ENCODE results near the gene ZNF804B. TPM values are rescaled to one million over a fixed set of nuclear protein-coding genes. Genes with fewer than 3 reads are reported as not detected.

ZNF804B gene
- not detected for total RNA-seq
- long read RNA-seq = 0 reads

DNA sequence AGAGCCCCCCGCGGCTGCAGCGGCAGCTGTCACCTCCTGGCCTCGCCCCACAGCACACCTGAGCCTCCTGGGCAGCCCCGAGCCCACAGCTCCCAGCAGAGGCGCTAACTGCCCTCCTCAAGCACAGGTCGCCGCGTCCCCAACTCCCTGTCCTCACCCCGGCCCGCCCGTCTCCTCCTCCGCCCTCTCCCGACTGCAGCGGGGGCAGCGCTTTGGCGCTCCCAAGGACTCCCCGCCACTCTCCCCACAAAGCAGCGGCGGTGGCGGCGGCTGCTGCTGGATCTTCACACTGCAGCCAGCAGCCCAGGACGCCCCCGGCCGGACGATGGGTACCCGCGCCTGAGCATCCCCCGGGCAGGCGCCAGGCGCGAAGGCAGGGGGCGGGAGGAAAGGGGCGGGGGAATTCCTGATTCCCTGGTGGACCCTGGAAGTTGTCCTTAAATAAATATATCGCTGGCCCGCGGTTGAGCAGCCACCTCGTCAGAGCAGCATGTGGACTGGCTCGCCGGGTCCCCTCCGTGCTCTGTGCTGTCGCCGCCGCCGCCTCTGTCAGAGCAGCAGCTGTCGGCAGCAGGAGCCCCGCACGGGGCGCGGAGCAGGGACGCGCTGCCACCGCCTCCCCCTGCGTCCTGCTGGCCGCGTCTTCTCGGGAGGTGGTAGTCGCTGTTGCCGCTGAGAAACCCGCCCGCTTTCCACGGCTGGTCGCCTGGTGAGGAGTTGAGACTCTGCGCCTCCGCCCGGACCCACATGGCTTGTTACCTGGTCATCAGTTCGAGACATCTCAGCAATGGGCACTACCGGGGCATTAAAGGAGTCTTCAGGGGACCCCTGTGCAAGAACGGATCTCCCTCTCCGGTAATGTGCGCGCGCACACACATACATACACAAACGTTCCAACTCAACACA lies at the start of gene ZNF804B:
ZNF804B (plus strand) TSS at position 471 of the 906 bp plus-strand sequence; CDS start at position 748, 277 bp downstream.
- ATAC-seq (peak; percentile 47), DNase-seq (peak; percentile 28)
- intact Hi-C loops (cut with micrococcal nuclease) = no loop called here

DNA sequence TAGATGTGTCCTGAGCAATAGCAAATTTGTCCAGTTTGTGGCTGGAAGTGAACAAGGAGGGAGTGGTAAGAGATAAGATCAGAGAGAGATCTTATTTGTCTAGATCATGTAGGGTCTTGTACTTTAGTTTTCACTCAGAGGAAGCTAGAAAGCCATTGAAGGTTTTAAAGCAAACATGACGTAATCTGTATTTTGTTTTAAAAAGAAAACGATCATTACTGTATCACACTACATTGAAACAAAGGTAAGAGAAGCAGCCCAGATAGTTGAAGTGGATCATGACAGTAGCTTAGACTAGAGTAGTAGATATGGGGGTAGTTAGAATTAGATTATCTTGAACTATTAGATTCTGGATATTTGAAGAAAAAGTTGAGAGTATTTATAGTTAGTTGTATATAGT lies 23.6 kb upstream of the ZNF804B start:
- intact Hi-C loops (cut with micrococcal nuclease) = no loop called here
- no peak for DNase-seq
- no peak for ATAC-seq

DNA sequence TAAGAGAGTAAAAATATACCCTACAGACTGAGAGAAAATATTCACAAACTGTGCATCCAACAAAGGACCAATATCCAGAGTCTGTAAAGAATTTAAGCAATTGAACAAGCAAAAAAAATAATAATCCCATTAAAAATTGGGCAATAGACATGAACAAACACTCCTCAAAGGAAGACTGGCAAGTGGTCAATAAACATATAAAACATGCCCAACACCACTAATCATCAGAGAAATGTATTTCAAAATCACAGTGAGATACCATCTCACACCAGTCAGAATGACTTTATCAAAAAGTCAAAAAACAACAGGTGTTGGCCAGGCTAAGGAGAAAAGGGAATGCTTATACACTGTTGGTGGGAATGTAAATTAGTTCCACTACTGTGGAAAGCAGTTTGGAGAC lies 21.9 kb upstream of the ZNF804B start:
- intact Hi-C loops (cut with micrococcal nuclease) = no loop called here
- no peak for ATAC-seq
- DNase-seq = no peak

DNA sequence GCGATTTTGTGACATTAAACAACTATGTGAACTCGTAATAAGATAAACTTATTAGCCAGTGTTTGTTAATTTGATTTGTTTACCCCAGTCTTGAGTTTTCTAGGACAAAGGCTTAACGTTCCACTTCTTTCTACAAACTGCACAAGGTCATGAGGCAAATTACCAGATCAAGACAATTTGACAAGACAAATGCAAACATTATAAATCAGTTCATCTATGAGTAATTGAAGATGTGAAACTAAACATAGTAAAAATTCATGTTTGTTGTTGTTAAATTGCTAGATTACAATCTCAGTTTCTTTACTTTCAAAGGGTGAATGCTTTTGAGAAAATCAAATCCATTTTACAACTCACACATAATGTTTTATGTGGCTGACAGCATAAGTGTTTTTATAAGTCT lies 13.4 kb upstream of the ZNF804B start:
- intact Hi-C loops (cut with micrococcal nuclease) = no loop called here
- ATAC-seq = no peak
- no peak for DNase-seq

DNA sequence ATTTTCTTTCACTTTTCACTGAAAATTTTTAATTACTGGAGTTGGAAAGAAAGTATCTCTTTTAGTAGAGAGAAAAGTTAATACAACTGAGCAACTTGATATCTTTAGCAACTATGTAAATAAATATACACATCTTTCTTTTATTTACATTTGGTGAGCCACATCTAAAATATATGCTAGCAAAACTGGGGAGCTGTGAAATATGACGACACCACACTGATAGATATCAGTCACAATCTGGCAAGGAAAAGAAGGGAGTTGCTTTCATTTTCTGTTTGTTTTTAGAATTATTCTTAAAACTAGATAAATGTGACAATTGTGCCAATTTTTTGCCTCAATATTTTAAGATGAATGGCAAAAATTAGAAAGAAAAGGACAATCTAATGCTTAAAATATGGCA lies 2.7 kb upstream of the ZNF804B start:
- DNase-seq (no peak), ATAC-seq (no peak)
- intact Hi-C loops (cut with micrococcal nuclease) = no loop called here

DNA sequence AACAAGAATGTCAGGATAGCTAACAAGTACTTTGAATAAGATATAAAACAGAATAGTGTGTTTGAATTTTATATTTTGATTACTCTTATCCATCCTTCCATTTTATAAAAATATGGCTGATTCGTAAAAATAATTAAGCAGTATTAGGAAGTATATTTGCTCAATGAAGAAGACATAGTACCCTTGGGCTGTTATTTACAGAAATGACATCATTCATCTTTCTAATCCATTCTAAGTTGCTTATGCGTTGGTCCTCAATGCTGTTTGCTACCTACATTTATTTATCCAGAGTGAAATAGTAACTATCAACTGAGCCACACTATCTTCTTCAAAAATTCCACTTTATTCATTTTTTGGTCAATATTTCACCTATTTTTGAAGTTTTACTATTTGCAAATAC lies 2.1 kb upstream of the ZNF804B start:
- no peak for ATAC-seq
- intact Hi-C loops (cut with micrococcal nuclease) = no loop called here
- no peak for DNase-seq

DNA sequence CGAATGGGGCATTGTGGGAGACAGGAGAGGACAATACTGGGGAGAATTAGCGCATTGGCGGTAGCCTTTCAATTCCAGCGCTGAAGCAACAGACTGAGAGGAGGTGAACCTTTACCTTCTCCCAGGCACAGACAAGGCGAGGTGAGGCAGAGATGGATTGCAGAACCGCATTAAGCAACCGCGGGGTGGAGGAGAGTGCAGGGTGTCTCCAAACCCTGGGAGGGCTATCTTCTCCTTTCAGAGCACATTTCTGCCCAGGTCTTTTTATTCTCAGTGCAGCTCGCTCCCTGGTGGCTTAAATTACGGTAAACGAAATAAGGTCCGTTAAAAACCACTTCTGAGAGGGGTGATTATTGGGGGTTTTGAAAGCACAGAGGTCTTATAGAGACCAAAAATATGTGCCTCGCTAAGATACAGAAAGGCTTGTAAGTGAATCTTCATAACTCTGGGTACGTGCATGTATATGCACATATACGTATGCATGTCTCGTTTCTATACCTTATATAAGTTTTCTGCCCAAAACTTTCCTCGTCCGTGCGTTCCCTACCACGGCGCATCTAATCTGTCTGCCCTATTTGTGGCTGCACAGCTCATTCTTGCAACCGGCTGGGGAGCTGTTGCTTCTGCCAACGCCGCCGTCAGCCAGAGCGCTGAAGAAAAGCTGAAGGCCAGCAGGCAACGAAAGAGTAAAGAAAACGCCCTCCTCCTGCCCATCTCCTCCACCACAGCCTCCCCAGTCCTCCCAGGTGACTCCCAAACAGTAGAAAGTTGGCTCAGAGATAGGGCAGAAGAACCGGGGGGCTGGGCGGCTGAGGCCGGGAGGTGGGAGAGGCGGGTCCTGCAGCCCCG lies 895 bp upstream of the ZNF804B start:
- ATAC-seq = peak; percentile 63
- peak; percentile 34 for DNase-seq
- intact Hi-C loops (cut with micrococcal nuclease) = no loop called here

DNA sequence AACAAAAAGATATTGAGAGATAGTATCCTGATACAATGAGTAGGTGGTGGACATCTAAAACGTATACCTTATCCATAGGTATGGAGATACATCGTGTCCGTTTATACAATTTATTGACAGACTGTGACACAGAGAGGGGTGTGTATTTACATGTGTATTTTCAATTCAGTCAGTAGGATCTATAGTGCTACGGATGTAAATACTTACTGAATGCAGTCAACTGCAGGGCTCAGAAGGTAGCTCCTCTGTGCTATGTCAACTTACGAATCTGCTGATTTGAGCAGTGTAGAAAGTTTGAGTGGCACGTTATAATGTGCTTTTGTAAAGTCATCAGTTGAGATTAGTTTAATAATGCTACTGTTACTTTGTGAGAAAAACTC lies 626 bp downstream of the ZNF804B start:
- intact Hi-C loops (cut with micrococcal nuclease) = no loop called here
- no peak for DNase-seq
- no peak for ATAC-seq

DNA sequence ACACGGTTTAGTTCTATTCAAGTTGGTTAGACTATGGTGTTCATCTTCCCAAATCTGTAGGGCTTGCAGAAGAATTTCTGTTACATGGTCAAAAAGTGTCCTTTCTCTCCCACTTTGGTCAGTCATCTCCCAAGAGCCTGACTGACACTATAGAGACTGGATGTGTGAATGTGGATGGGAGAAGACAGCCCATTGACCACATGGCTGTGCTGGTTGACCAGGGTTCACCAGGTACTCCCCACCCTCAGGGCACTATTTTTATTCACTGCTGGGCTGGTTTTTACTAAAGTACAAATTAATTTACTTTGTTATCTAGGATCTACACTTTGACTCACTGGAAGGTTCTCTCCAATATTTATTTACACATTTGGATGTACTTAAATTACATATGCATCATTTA lies 2.3 kb downstream of the ZNF804B start:
- ATAC-seq = no peak
- DNase-seq = no peak
- intact Hi-C loops (cut with micrococcal nuclease) = no loop called here

DNA sequence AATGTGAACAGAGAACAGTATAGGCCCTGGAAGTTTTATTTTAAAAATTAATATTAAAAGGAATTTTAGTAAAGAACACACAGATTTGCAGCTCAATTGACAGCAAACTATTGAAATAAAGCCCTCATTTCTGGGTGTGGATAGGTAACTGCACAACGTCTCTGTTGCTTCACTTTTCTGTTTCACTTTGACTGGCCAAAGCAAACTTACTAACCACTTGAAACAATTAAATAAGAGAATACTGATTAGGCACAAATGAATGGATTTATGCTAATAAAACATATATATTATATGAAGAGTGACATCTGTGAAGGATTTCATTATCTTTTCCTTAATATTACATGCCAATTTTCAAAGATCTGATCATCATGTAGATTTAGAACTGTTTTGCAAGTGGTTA lies 11.9 kb downstream of the ZNF804B start:
- intact Hi-C loops (cut with micrococcal nuclease) = no loop called here
- ATAC-seq (no peak), DNase-seq (no peak)

DNA sequence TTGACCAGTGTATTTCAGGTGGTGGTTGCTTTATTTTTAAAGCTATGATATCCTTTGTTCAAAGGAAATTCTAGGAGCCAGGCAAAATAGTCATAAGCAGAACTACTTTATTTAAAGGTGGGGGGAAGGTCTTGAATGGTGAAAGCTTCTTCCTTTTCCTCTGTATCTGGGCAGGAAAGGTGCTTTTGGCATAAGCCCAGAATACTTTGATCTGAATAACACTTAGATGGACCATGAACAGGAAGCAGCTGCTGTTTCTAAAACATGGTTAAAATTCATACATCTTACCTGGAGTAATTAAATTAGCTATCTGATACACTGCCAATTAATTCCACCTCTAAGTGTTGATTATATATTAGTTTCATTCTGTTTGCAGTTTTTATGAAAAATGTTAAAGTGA lies 13.3 kb downstream of the ZNF804B start:
- DNase-seq = no peak
- intact Hi-C loops (cut with micrococcal nuclease) = no loop called here
- no peak for ATAC-seq

DNA sequence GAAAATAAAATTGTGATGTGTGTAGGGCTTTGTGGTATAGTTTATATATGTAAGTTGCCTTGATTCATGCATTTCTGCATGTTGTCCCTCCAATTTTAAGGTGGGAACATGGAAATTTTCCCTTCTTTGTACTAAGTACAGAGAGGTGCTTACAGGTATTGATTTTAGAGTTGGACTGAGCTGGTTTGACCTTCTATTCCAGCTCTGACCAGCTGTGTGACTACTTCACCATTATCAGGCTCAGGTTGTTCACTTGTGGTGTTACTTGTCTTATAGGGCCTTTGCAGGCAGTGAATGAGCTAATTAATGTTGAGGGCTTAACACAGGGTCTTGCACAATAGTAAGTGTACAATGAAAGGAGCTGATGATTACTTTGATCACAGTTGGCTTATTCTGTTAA lies 16.3 kb downstream of the ZNF804B start:
- intact Hi-C loops (cut with micrococcal nuclease) = no loop called here
- ATAC-seq (no peak), DNase-seq (no peak)

DNA sequence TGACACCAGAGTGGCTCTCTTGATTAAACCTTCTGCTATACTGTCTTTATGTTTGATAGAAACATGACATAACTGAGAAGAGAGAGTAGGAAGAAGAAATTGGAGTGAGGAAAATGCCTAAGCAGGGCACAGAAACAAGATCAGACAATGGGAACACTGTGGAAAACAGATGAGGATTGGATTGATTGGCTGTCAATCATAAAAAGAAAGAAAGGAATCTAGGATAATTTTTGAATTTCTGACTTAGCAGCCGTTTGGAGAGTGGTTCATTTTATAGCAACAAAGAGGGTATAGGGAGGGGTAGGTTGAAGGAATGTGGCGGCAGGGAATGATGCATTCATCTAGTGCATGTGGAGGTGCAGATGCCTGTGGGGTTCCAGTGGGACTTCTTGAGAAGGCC lies 28.3 kb downstream of the ZNF804B start:
- no peak for ATAC-seq
- no peak for DNase-seq
- intact Hi-C loops (cut with micrococcal nuclease) = no loop called here

DNA sequence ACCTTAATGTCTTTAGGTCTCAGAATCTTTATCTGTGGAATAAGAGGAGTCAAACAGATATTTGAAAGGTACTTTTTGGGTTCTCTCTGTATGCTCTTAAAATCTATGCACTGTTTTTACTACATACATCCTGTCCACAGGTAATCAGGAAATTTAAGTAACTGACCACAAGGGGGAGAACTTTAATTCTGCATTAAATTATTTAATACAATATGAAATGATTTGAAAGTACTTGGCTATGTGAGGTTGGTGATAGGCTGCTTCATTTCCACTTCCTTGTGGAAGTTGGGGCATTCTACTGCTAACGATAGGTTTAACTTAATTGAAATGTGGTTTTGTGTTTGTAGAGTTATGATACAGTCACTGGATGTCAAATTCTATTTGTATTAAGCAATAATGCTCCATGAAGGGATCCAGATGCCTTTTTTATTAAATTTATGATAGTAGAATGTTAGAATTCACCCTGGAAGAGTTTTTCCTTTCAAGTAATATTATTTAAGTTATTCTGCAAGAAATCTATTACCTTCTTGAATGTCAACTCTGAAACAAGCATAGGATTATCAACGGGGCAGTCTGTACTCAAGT lies 30.1 kb downstream of the ZNF804B start:
- DNase-seq (no peak), ATAC-seq (no peak)
- intact Hi-C loops (cut with micrococcal nuclease) = no loop called here

DNA sequence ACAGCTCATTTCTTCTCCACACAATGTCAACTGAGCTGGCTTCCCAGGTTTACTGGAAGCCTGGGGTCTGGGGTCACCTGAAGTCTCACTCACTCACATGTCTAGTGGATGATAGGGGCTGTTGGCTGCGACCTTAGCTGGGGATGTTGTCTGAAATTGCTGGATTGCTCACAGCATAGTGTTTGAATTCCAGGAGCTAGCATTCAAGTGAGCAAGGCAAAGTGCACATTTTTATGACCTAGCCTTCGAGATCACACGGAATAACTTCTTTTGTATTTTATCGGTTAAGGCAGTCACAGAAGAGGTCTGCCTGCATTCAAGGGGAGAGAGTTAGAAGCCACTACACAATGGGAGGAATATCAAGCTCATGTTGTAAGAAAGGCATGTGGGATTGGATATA lies 32.4 kb downstream of the ZNF804B start:
- DNase-seq = no peak
- ATAC-seq = no peak
- intact Hi-C loops (cut with micrococcal nuclease) = no loop called here

DNA sequence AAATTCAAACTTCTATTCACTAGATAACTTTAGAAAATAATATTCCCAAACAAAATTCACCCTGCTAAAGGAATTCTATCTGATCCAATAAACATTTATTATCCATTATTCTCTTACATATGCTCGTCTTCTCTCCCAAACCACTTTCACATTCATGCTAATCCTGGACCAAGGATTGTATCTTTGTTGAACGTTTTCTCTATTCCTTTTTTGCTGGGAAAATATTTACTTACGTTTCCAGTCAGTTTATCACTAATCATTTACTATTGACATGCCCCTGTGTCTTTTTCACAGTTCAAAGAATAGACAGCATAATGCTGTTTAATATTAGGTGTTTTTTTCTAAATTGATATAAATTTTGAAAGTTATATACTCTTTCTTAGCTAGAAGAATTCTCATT lies 32.9 kb downstream of the ZNF804B start:
- intact Hi-C loops (cut with micrococcal nuclease) = no loop called here
- DNase-seq (no peak), ATAC-seq (no peak)

DNA sequence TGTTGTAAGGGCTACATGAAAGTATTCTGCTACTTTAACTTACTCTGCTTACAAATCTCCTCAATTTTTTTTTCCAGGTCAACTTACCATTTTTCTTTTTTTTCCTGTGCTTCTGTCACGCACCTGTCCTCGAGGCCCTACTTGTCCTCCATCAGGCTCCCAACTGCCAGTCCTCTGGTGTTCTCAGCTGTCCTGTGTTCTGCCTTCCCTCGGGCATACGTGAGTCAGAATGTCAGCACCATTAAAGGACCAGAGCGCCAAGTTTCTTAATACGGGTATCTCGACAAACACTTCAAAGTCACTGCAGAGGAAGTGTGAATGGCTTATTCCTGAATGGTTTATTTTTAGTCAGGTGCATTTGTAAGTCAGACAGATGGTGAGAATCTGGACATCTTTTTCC lies 36.1 kb downstream of the ZNF804B start, which contains the start of gene TEX47:
TEX47 (minus strand) TSS at position 185 of the 400 bp plus-strand sequence. CDS start 795 bp downstream, outside the sequence.
- ATAC-seq (no peak), DNase-seq (no peak)
- intact Hi-C loops (cut with micrococcal nuclease) = no loop called here

DNA sequence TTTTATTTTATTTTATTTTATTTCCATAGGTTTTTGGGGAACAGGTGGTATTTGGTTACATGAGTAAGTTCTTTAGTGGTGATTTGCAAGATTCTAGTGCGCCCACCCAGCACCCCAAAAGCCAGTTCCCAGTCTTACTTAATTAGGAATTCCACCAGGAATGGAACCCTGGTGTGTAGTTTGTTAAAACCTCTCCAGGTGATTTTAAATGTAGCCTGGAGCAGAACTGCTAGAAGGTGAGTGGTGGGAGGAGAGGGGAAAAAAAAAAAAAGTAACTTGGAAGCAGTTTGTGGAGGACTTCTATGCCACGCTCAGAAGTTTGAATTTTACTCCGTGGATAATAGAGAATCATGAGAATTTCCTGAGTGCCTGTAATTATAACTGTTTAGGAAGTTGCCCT lies 41.5 kb downstream of the ZNF804B start:
- intact Hi-C loops (cut with micrococcal nuclease) = no loop called here
- ATAC-seq = no peak
- DNase-seq = no peak

DNA sequence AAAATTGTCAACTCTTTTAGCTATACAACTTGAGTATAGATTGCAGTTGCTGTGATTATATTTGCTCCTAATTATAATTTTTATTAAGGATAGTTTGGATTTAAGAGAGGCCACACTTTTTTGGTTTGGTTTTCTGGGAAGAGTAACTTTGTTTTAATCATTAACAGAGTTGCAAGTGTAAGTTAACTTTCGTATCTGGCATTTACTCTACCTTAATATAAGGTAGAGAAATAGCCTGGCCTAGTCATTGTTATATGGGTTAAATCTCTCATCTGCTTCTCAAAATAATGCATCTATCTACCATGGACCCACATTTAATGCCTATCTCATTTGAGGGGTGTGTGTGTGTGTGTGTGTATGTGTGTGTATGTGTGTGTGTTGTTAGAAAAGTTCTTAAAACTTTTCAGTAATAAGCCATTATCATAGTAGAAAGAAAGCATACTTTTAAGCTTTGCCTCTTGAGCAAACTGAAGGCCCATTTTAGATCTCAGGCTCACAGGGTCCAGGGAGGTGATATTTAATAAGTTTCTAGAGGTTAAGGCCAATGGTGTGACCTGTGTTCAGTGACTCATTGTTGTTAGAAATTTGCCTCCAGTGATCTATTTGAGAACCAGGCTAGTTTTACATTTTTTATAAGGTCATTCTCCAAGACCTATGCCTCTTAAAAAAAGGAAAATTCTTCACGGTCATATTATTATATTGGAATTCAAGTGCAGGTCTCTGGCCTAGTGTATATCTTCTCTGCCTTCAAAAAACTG lies 47.0 kb downstream of the ZNF804B start:
- intact Hi-C loops (cut with micrococcal nuclease) = no loop called here
- DNase-seq = no peak
- no peak for ATAC-seq

Measured in left ventricle myocardium superior (tissue), 1 donor.